G401 (cell line): ENCODE results near the gene TTC39C. TPM values are rescaled to one million over a fixed set of nuclear protein-coding genes. Genes with fewer than 3 reads are reported as not detected.
A peak's percentile ranks its signal among the peaks of the same experiment; 100 is the strongest.
"Not testable (repeated sequence)": the region's sequence is repeated elsewhere in the genome, so short reads cannot be mapped to it uniquely, and the experiment has no call there.

Source experiments
- DNase-seq: peaks from one replicate; pipeline ENCODE4 v3.0.0-alpha.2; 2015; ENCODE audit warnings: low spot score
- in situ Hi-C: cut with HindIII; loops from 2 replicates; pipeline ENCODE4 v1.10.0; 2016; ENCODE audit warnings: low sequenced_read_pairs, mixed read lengths
- total RNA-seq: library from RNA; depleted of rRNA; stranded (reverse); fragments of >200 nt; shearing (Covaris generic); gene quantifications from 2 replicates; pipeline ENCODE4 v1.2.3, GENCODE V29; 2014

Gene TTC39C
- total RNA-seq, 1 experiment from 2014 or later = 3.1 TPM

DNA sequence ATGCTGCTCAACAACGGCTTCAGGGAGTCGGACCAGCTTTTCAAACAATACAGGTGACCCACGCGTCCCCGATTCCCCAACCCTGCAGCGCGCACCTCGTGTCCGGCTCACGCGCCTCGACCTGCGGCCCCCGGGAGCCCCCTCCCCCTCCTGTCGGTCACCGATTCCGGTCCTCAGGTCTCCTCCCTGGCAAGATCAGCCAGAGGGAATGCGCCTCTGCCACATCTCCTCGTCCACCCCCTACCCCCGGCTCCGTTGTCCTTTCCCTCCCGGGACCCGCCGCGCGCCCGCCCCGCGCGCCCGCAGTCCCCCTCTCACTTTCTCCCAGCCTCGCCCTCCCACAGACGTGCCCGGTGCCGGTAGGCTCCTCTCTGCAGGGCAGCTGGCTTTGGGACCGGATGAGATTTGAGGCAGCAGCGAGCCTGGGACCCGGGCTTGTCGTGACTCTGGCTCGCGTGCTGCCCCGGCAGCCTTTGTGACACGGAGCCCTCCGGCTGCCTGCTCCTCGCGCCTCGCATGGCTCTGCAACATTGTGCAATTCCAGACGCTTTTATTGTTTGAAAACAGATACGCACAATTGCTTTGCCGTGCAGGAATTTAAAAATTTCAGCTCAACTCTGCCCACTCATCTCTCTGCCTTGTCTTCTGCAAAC lies 558 bp downstream of the TTC39C start:
- DNase-seq = peak; percentile 44

DNA sequence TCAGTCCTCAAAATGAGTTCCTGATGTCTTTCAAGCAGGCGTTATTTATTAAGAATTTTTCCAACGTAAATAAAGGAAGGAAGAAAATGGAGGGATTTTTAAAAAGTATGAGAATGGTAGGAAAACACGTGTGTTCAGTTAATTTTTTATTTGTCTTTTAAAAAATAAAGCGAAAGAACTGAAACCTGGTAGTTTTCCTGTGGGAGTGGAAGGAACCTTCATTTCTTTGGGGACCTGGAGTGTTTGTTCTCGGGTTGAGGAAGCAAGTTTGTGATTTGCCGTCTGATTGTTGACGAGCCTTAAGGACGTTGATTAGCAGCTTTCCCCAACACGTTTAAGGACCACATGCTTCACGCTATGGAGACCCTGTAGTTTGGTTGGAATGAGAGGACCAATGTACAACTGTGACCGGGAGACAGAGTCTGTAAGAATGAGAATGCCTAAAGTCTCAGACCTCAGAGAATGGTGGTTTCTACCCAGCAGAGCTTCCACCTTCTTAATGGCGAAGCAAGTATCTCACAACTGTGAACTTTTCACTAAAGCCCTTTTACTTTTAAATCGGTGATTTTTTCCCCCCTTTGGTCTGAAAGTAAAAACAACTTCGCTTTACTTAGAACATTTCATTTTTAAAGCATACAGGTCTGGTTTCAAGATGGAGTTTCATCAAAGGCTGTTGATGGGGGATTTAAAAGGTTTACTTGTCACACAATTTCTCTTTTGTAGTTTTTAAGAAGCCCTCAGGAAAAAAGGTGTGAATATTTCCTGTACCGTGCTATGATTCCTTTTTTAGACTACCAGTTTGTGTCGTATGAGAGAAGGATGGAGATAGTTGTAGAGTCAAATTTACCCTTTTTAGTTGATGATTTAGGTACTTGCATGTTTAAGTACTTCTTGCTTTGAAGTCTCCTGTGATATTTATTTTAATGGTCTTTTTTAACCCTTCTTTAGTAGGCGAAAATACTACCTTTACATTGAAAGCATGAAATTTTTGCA lies 1.4 kb downstream of the TTC39C start:
- peak; percentile 22 for DNase-seq
- in situ Hi-C loops = no loop called here

More for the DNA sequence above, 558 bp downstream of the TTC39C start:
- in situ Hi-C loops = no loop called here

DNA sequence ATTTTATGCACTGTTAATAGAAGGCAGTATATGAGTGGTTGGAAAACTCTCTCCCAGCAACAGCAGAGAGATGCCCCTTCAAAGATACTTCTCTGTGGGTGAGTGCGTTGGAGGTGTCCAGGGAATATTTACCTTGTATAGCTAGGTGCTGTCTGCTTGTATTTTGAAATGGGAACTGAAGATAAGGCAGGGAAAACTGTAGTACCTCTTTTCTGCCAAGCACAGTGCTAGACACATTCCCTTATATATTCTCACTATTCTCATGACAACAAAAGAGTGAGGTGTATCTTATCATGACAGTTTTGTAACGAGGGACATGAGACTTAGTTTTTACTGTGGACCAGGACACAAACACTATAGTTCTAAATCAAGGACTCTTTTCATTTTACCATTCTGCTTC lies 2.1 kb downstream of the TTC39C start:
- peak; percentile 40 for DNase-seq
- in situ Hi-C loops = no loop called here

DNA sequence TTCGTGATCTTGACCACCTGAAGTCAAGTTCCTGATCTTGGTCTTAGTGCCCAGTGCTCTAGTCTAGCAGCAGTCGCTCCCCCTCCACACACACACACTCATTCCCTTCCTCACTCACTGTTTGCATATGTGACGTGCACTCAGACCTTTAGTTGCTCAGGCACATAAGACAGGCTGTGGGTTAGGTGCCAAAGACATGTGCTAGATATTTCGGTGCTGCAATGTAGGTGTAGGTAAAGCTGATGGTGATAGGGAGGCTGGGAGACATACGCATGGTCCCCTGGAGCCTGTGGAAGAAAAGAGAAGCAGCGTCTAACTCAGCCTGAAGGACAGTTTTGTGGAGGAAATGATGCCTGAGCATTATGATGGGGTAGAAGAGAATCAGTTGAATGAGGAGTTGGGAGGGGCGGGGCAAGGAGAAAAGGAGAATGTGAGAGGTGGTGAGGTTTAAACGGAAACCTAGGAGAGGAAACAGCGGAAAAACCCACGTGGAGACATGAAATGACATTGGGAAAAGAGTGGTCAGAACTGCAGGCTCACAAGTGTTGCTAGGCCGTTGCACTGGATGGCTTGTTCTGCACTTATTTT lies 3.8 kb downstream of the TTC39C start:
- in situ Hi-C loops = no loop called here
- no peak for DNase-seq

DNA sequence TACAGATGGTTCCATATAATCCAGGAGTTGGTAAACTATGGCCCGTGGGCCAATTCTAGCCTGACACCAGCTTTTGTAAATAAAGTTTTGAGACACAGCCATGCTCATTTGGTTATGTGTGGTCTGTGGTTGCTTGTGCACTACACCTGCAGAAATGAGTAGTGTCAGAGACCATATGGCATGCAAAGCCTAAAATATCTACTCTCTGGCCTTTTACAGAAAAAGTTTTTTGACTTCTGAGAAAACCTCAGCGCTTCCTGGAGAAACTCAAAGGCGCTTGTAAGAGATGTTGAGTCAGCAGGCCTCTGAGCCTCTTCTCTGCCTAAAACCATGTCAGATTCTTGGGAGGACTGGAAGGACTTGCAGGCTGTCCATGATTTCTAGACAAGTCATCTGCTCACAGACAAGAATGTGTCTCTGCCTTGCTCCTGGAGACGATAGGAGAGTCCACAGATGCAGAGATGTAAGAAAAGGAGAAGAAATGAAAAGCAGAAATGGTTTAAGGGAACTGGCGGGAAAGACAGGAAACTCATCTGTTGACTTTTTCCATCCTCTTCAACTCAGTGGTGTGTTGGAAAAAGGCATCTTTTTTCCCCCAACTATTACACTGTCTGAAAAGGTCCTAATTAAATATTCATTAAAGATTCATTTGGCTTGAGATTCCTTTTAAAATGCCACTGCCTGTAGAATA lies 5.2 kb downstream of the TTC39C start:
- in situ Hi-C loops = no loop called here
- DNase-seq = no peak

DNA sequence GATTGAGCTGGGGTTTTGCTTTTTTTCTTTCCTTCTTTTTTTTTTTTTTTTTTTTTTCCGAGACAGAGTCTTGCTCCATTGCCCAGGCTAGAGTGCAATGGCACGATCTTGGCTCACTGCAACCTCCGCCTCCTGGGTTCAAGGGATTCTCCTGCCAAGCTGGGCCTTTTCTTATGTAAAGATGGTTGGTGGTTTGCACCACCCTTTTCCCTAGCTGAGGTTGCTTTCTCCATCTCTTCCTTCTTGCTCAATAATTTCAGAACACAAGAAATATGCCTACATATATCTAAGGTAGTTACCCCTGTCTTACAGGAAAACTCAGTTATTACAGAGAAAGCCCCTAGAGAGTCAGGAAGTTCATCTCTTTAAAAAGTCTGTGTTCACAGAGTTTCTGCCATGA lies 7.0 kb downstream of the TTC39C start:
- in situ Hi-C loops = no loop called here
- no peak for DNase-seq

DNA sequence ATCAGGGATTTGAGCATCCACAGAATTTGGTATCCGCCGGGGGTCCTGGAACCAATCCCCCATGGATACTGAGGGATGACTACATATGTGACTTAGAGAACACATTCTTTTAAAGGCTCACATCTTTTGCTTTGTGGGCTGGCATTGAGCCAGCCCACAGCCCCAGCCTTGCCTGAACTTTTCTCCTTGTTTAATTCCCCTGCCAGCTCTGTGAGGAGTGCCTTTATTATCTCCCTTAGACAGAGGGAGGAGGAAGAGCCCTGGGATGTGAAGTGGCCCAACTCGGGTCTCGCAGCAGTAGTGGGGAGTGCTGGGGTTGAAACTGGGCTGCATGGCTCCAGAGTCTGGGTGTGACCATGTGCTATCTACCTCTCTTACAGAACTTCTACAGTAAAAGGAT lies 7.6 kb downstream of the TTC39C start:
- DNase-seq = no peak
- in situ Hi-C loops = no loop called here

DNA sequence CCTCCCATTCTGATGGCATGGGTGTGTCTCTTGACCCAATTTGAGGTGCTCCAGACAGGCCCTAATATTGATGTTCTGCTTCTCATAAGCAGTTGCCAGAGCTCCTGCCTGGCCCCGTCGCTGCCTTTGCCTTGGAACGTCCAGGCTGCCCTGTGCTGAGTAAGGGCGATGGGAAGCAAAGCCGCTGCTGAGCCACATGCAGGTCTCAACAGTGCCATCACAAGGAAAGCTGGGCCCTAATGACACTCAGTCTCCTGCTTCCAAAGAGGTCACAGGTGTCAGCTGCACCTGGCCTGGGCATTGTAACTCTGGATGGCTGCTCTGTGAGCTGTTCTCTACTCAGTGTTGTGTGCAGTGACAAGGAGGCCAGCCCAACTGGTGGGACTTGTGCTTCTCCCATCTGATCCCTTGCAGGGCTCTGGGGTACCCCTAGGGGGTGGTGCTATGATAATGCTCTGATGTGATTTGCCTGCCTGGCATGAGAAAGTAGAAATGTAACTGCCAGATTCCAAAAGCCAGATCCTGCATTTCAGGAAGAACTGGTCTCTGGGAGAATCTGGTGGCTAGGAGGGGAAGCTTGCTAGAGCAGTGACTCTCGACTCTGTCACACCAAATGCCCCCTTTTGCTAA lies 8.7 kb downstream of the TTC39C start:
- no peak for DNase-seq
- in situ Hi-C loops = no loop called here

DNA sequence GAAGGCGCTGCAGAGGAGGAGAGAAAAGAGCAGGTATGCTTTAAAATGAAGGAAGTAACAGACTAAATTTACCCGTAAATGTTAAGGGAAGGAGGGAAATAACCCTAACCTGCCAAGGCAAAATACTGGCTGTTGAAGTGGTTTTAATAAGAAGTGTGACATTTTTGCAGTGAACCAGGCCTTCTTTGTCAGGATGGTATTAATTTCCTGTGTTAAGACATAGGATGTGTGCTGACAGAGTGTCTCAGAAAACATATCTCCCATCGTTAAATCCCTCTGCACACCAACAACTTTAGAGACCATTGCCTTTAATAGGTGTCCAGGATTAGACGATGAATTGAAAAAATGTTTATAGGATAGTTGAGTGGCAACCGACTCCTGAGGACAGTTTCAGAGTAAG lies 9.9 kb downstream of the TTC39C start:
- in situ Hi-C loops = no loop called here
- no peak for DNase-seq

DNA sequence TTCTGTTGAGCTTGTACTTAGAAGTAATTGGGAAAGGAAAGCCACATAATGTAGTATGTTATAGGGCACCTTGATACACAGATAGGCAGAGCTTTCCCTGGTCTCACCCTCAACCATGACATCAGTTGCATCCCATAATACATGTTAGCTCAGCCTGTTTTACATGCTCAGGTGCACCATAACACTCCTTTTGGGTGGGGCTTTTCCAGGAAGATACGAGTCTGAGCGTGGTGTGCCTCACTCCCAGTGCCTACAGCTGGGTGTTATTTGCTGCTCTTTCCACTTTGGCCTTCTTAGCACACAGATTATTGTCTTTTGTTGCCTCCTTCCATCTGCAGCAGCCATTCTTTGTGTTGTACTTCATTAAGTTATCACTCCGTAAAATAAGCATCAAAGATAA lies 11.9 kb downstream of the TTC39C start:
- in situ Hi-C loops = no loop called here
- DNase-seq = no peak

DNA sequence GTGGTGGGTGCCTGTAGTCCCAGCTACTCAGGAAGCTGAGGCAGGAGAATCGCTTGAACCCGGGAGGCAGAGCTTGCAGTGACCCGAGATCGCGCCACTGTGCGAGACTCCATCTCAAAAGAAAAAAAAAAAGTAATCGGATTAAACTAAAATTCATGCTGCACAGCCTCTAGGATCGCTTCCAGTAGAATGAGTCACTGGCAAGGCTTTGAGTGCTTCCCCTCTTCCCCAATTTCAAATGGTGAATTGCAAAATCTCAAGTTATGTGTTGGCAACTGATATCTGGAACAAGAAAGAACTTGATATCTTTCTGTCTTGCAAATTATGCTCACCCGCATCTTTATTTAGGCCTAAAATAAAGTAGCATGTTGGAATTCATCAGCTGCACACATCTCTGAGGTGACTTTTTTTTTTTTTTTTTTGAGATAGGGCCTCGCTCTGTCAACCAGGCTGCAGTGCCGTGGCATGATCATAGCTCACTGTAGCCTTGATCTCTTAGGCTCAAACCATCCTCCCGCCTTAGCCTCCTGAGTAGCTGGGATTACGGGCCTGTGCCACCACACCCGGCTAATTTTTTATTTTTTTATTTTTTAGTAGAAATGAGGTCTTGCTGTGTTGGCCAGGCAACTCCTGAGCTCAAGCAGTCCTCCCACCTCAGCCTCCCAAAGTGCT lies 12.7 kb downstream of the TTC39C start:
- DNase-seq = no peak
- in situ Hi-C loops = no loop called here

DNA sequence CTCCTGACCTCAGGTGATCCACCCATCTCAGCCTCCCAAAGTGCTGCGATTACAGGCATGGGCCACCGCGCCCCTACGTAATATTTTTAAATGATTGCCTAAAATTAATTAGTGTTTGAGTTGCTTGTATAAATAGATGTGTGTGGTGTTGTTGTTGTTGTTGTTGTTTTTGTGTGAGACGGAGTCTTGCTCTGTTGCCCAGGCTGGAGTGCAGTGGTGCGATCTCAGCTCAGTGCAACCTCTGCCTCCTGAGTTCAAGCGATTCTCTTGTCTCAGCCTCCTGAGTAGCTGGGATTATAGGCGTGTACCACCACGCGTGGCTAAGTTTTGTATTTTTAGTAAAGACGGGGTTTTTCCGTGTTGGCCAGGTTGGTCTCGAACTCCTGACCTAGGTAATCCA lies 14.4 kb downstream of the TTC39C start:
- DNase-seq, in situ Hi-C loops: not testable (repeated sequence)

DNA sequence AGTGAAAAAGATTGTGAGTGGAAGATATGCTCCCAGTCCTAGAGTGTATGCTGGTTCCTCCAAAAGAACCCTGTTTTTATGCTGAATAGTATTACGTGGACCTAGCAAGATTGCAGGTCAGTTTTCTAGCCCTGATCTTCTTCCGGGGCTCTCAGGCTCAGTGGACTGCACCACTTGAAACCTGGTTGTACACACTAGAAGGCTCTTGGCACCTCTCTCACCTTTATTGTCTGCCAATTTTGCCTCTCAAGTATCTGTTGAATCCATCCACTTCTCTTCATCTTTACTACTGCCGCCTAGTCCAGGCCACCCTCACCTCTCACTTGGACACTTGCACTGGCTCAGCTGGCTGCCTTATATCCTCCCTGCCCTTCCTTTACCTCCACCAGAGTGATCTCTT lies 16.8 kb downstream of the TTC39C start:
- in situ Hi-C loops = no loop called here

DNA sequence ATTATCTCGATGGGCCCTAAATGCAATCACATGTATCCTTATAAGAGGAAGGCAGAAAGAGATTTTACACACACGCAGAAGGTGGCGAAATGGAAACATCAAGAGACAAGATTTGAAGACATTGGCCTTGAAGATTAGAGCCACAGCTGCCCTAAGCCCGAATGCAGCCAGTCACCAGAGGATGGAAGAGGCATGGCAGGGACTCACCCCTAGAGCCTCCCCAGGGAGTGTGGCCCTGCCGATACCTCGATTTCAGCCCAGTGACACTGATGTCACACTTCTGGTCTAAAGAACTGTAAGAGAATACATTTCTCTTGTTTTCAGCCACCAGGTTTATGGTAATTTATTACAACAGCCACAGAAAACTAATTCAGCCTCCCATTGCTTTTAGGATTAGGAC lies 17.4 kb downstream of the TTC39C start:
- no peak for DNase-seq
- in situ Hi-C loops = no loop called here

More for the DNA sequence above, 16.8 kb downstream of the TTC39C start:
- DNase-seq = no peak

DNA sequence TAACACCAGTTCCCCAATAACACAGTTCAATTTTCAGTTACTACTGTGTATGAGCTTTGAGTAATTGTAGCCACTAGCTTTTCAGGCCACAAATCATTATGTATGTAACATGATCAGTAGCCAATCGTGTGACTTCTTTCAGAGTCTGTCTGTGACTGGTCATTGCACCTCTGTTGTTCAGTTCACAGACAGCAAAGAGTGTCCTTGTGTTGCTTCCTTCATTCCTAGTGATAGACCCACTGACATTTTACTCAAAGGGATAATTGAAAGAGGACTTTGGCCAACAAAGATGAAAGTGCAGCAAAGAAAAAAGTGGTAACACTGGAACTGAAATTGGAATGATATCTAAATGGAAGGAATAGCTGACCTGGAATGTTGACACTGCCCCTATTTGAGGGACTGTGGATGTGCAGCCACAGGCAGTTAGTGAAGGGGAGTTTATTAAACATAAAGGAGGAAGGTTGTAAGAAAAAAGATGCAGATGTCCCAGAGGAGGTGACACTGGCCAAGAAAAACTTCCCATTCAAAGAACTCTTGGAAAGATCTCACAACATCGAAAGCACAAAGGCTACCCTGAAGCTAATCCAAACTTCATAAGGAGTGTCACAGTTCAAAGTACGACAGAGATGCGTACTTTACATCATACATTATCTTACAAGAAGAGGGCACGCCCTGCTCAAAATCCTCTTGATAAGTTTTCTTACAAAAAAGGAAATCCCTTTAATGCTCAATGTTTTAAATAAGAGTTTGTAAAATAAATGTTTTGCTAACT lies 19.3 kb downstream of the TTC39C start:
- in situ Hi-C loops = no loop called here
- no peak for DNase-seq

DNA sequence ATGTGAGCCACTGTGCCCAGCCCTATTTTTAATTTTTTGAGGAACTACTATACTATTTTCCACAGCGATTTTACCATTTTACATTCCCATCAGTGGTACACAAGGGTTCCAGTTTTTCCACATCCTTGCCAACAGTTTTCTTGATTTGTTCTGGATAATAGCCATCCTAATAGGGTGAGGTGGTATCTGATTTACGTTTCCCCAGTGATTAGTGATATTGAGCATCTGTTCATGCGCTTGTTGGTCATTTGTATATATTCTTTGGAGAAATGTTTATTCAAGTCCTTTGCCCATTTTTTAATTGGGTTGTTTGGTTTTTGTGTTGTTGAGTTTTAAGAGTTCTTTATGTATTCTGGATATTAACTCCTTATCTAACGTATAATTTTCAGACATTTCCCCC lies 20.8 kb downstream of the TTC39C start:
- no peak for DNase-seq
- in situ Hi-C loops = no loop called here

DNA sequence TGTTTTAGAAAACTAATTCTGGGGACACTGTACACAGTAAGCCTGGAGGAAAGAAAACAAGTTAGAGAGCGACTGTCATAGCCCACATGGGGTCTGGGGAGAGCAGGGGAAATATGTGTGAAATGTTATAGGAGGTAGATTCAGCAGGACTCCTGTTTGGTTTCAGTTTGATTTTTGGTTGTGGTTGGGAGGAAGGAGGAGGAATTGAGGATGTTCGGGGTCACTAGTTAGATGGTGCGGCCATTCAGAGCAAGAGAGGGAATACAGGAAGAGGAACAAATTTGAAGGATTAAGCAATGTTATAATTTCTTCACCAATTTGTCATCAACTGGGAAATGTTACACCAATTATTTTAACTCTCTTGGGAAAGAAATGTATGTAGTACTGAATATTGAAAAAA lies 25.1 kb downstream of the TTC39C start:
- in situ Hi-C loops = no loop called here
- DNase-seq = no peak

DNA sequence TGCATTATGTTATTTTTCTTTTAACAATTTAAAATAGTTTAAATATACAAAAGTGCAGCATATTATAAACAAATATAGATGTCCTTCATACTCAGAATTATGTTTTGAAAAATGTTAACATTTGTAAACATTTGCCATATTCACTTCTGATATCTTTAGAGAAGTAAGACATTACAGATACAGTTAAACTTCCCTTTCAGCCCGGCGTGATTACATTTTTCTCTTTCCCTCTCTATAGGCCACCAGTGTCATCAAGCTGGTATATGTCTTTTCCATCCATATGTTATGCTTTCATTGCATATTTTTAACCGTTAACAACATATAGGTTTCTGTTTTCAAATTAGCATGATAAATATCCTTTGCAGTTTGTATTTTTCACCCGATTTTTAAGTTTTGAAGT lies 27.1 kb downstream of the TTC39C start:
- in situ Hi-C loops = no loop called here

More for the DNA sequence above, 27.1 kb downstream of the TTC39C start:
- DNase-seq = no peak
